Tibial nerve (tissue), 4 donors: Measurements from ENCODE around the gene ACSM3.

Experiments used
- CTCF ChIP-seq, 5 experiments: fragments of 200-600 bp in 3 of 5; fragments of 450-650 bp in 2 of 5; sonication (generic) in 3 of 5; IDR thresholded peaks; one replicate each; pipeline ENCODE4 v1.5.1; 2016 to 2019; ENCODE audit warnings: antibody characterized with exemption in 5 of 5, mild to moderate bottlenecking in 3 of 5, moderate library complexity in 2 of 5
- EP300 ChIP-seq, 2 donors: sonication (generic); formaldehyde crosslinking; IDR thresholded peaks; one replicate each; pipeline ENCODE4 v1.6.1; 2017; ENCODE audit warnings: antibody characterized with exemption in 2 of 2, mild to moderate bottlenecking in 1 of 2
- POLR2A ChIP-seq, 2 donors: fragments of 450-650 bp; IDR thresholded peaks; one replicate each; pipeline ENCODE4 v1.6.1; 2017; ENCODE audit warnings: antibody characterized with exemption in 2 of 2, mild to moderate bottlenecking in 2 of 2, moderate library complexity in 2 of 2

DNA sequence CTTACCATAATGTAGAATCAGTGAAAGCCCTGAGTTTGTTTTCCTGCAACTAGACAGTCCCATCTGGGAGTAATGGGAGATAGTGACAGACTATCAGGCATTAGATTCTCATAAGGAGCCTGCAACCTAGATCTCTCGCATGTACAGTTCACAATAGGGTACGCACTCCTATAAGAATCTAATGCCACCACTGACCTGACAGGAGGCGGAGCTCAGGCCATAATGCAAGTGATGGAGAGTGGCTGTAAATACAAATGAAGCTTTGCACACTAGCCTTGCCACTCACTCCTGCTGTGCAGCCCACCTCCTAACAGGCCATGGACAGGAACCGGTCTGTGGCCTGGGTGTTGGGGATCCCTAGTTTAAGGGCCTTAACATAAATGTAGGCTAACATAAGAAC is 43.6 kb upstream of the ACSM3 start:
- no peak for TF ChIP-seq CTCF (IDR thresholded peaks at IDR 0.05)
- no peak for TF ChIP-seq EP300 (IDR thresholded peaks at IDR 0.05)
- TF ChIP-seq POLR2A (IDR thresholded peaks at IDR 0.05): no peak
